ENCODE results near the gene TCF3.

Gene TCF3

DNA sequence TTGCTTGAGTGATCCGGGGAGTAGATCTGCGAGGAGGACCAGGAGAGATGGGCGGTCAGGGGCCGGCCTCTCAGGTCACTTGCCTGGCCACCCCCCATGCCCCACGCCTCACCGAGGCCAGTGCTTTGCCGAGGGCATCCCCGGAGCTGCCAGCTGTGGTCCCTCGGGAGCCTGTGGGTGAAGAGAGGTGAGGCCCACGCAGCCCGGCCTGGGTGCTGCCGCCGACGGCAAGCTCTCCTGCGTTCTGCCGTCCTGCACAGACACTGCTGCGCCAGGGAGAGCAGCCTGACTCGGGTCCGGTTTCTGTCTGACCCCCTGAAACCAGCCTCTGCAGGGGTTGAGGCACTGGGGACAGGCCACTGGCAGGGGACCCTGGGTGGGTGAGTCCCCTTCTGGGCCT lies 31.4 kb downstream of the TCF3 start:
- Histone ChIP-seq H3K9me3 (no peaks in the 10 kb centered on the region), H3K36me3 (peaks cover 28% of the 10 kb centered on the region), H3K4me3 (ENCODE audit: low read depth in 1 of 2, low read length in 1 of 2) (no peak overlapping the region), H3K4me1 (ENCODE audit: control insufficient read depth in 1 of 2, insufficient read depth in 1 of 2, low read depth in 1 of 2, low read length in 1 of 2) (no peaks in the 10 kb centered on the region), H3K27ac (no peak overlapping the region), H3K27me3 (no peaks in the 10 kb centered on the region)
- TF ChIP-seq, protein P1, sequence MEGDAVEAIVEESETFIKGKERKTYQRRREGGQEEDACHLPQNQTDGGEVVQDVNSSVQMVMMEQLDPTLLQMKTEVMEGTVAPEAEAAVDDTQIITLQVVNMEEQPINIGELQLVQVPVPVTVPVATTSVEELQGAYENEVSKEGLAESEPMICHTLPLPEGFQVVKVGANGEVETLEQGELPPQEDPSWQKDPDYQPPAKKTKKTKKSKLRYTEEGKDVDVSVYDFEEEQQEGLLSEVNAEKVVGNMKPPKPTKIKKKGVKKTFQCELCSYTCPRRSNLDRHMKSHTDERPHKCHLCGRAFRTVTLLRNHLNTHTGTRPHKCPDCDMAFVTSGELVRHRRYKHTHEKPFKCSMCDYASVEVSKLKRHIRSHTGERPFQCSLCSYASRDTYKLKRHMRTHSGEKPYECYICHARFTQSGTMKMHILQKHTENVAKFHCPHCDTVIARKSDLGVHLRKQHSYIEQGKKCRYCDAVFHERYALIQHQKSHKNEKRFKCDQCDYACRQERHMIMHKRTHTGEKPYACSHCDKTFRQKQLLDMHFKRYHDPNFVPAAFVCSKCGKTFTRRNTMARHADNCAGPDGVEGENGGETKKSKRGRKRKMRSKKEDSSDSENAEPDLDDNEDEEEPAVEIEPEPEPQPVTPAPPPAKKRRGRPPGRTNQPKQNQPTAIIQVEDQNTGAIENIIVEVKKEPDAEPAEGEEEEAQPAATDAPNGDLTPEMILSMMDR (IDR thresholded peaks at IDR 0.05): no peak

DNA sequence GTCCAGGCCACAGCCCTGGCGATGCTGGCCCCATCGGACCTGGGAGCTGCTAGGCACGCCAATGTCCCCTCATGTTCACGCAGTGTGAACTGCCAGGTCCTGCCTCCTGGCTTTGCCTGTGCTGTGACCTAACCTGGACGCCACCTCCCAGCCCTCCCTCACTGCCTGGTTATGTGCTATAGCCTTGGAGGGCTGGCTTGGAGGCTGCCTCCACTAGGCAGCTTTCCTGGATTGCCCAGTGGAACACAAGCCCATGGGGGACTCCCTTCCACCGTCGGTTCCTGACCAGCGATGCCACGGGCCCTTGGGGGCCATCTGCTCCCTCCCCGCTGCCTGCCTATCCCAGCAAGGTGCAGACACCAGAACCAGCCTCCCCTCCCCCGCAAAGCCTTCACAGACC lies 31.9 kb downstream of the TCF3 start:
- H3K27ac ChIP-seq: no peak overlapping the region
- no peak overlapping the region for H3K4me3 ChIP-seq (ENCODE audit: low read depth in 1 of 2, low read length in 1 of 2)
- peaks cover 30% of the 10 kb centered on the region for H3K36me3 ChIP-seq

DNA sequence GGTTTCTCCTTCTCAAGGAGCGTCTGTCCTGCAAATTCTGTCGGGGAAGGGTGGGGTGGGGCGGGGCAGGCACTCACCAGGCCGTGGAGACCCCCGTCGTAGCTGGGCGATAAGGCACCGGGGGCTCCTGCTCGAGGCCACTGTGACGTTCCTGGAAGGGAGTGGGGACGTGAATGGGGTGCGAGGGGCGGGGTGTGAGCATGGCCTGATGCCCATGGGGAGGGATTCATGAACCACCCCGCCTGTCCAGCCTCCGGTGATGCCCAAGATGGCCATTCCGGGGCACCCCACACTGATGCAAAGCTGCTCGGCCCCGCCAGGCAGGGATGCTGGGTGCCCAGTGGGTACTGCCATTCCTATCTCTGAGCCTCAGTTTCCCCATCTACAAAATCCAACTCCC lies 32.7 kb downstream of the TCF3 start:
- H3K36me3 ChIP-seq: peaks cover 38% of the 10 kb centered on the region
- no peaks in the 10 kb centered on the region for H3K9me3 ChIP-seq
- H3K4me3 ChIP-seq (ENCODE audit: low read depth in 1 of 2, low read length in 1 of 2): no peak overlapping the region
- H3K4me1 ChIP-seq (ENCODE audit: control insufficient read depth in 1 of 2, insufficient read depth in 1 of 2, low read depth in 1 of 2, low read length in 1 of 2): no peaks in the 10 kb centered on the region
- no peak overlapping the region for H3K27ac ChIP-seq
- H3K27me3 ChIP-seq: no peaks in the 10 kb centered on the region
- TF ChIP-seq, protein P1 (IDR thresholded peaks at IDR 0.05): no peak

More for the DNA sequence above, 31.9 kb downstream of the TCF3 start:
- Histone ChIP-seq H3K27me3 (no peaks in the 10 kb centered on the region), H3K9me3 (no peaks in the 10 kb centered on the region), H3K4me1 (ENCODE audit: control insufficient read depth in 1 of 2, insufficient read depth in 1 of 2, low read depth in 1 of 2, low read length in 1 of 2) (no peaks in the 10 kb centered on the region)
- TF ChIP-seq, protein P1 (IDR thresholded peaks at IDR 0.05): no peak

DNA sequence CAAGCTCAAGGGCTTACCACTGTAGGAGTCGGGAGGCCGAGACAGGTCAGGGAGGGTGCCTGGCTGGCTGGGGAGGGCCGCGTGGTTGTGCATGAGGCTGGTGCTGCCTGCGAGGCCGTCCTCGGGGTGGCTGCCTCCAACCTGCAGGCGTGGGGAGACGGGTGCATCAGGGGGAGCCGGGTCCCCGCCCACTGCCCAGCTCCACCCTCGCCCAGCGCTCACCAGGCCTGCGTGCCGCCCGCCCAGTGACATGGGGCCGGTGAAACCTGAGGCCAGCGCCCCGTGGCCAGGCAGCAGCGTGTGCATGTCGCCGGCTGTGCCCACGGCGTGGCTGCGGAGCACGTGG lies 33.3 kb downstream of the TCF3 start:
- TF ChIP-seq, protein P1 (IDR thresholded peaks at IDR 0.05): no peak
- Histone ChIP-seq H3K36me3 (peaks cover 44% of the 10 kb centered on the region), H3K4me1 (ENCODE audit: control insufficient read depth in 1 of 2, insufficient read depth in 1 of 2, low read depth in 1 of 2, low read length in 1 of 2) (no peaks in the 10 kb centered on the region), H3K27ac (no peak overlapping the region), H3K27me3 (no peaks in the 10 kb centered on the region), H3K9me3 (no peaks in the 10 kb centered on the region), H3K4me3 (ENCODE audit: low read depth in 1 of 2, low read length in 1 of 2) (no peak overlapping the region)

DNA sequence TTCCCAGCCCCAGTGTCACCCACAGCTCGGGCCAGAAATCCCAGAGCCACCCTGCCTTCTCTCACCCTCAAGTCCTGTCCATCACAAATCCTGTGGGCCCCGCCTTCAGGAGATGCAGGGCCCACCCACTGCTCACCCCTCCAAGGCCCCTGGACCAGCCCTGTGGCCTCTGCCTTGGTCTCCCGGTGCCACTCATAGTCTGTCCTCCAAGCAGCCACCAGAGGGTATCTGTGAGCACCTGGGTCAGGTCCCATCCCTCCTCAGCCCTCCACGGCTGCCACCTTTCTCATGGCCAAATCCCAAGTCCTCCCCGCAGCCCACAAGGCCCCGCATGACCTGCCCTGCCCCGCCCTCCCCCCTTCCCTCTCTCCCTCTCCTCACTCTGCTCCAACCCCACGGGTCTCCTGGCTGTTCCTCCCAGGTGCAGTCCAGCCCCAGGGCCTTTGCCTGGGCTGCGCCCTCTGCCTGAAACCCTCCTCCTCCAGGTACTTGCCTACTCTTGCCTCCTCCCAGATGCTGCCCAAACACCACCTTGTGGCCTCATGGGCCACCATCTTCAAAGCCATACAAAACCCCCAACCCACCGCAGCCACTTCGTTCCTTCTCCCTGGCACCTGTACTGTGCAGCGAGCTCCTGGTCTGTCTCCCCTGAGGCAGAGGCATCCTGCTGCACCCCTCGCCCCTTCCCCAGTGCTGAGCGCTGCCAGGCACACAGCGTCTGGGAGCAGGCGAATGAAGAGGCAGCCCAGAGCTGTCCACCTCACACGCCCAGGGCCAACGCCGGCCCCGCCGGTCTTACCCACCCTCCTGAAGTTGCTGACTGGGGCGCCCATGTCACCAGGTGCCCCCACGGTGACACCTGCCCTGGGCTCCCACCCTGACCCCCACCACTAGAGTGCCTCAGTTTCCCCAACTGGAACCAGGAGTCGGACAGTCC lies 34.0 kb downstream of the TCF3 start:
- no peaks in the 10 kb centered on the region for H3K27me3 ChIP-seq
- TF ChIP-seq, protein P1 (IDR thresholded peaks at IDR 0.05): no peak
- H3K27ac ChIP-seq: no peak overlapping the region
- peaks cover 44% of the 10 kb centered on the region for H3K36me3 ChIP-seq
- H3K4me1 ChIP-seq (ENCODE audit: control insufficient read depth in 1 of 2, insufficient read depth in 1 of 2, low read depth in 1 of 2, low read length in 1 of 2): no peaks in the 10 kb centered on the region
- H3K9me3 ChIP-seq: no peaks in the 10 kb centered on the region
- H3K4me3 ChIP-seq (ENCODE audit: low read depth in 1 of 2, low read length in 1 of 2): no peak overlapping the region
